Fibroblast of peridontal ligament (primary cell): ENCODE measurements around the gene BCL2L2.

ENCODE experiments used
- DNase-seq: peaks from one replicate; pipeline ENCODE4 v3.0.0-alpha.2; 2010; ENCODE audit errors: extremely low read depth

The BCL2L2 gene

DNA sequence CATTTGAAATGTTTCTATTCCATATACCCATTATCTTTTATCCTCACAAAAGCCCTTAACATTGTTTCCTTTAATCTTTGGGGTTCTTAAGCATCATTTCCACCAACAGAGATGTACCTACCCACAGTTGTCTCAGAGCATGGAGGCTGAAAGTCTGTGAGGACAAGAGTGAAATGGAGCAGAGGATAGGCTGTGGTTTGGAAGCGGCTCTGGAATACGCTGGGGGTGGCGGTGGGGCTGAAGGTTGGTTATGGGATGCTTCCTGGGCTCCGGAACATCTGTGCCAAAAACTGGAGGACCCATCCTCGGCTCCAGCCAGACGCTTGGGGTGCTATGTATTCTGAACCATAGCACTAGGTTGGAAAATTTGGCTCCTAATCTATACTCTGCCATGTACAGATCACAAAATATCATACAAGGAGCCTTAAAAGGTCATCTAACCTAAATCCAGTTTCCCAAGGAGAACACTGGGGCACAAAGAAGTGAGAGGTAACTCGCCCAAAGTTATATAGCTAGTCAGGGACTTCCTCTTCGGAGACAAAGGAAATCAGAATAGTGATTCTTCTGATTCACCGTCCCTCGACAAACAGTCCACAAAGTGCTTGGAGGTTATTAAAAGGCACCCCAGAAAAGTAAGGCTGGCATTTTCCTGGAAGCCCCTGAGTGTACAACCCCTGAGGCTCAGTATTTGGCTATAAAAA, 6.5 kb upstream of the BCL2L2 start:
- no peak for DNase-seq

DNA sequence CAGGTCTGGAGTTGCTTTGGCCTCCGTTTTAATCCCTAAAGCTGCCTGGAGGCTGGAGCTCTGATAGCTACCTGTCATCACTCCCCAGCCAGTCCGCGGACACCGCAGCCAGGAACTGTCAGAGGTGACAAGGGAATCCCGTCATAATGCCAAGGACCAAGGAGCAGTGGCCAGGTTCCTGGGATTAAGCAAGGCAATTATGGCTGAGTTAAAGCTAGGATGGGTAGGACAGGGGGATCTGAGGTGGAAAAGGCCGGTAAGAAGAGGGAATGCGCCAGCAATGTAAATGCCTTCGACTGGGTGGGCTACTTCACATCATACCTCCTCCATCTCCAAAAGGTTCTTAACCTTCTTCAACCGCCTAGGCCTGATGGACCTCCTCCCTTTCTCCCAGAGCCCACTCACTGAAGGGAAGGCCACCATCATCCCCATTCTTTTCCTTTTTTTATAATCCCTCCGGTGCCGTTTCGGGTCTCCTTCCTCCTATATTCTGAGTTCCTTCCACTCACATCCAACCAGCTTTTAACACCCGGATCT, 5.9 kb upstream of the BCL2L2 start:
- DNase-seq, result no peak

DNA sequence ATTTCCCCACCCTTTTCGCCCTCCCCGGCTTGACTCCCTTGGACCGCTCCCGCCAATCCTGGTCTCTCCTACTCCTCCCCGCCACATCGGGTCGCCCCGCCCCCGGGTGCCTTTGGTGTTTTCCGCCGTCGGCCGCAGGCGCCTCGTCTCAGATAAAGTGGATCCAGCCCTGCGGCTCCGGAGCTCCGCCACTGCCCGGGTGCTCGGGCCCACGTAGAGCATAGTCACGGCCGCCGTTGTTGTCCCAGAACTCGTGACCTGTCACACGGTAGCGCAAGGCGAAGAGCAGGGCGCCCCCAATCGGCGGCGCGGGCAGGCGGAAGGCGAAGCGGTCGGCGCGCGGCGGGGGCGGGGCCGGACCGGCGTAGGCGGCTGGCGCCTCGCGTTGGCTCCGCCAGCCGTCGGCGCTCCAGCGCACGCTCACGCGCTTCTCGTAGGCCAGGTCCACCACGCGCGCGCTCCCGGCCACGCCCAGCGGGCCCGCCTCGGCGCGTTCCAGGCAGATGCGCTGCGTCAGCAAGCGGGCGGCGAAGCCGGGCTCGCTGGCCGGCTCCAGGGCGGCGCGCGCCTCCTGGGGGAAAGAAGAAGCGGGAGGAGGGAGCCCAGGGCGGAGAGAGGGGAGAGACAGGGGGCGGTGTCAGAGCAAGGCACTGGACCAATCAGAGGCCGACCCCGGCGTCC, 5.2 kb upstream of the BCL2L2 start:
- peak; percentile 97 for DNase-seq

DNA sequence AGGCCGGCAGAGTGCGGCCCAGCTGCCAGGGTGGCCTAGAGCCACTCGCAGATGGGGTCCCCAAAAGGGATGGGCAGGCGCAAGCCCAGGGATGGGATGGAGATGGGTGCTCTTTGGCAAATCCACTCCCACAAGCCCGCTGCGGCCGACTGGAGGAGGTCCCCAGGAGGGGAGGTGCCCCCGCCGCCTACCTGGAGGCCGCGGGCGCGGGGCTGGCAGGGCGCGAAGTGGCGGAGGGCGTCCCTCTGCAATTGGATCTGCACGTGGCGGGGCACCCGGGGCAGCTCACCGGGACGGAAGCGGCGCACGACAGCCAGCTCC, 4.7 kb upstream of the BCL2L2 start:
- DNase-seq, result no peak

DNA sequence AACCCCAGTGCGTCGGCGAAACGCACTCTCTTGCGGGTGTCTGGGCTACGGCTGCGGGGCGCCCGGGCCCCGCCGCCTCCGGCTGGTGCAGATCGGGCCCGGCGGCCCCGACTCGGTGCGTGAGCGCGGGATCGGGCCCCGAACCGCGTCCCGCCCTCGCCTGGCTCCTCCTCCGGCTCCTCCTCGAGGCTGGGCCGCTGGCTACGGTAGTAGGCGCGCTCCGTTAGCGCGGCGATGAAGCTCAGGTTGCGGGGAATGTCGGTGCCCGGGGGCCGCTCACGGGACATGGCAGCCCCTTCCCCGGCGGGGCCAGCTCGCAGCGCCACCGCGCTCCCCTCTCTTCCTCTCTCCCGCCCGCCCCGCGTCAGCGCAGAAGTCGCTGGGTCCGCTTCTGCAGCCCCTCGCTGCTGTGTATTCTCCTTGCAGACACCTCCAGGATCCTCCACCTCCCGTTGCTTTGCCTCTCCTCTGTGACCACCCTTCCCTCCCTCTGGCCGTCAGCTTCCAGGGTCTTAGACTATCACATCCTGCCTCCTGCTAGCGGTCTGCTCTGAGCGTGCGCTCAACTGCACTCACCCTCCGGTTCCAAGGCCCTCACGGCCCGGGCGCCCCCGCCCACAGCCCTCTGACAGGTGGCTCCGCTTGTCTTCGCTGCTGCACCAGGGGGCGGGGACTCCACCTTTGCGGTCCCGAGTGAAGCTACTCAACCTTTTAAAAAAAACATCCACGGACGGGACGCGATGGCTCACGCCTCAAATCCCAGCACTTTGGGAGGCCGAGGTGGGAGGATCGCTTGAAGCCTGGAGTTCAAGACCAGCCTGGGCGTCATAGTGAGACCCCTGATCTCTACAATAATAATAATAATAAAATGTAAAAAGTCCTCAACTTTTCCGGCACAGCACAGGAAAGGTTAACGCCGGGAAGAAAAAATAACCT, 4.1 kb upstream of the BCL2L2 start, which contains the start of gene PPP1R3E:
Gene PPP1R3E, minus strand, starts transcription at position 570 of the 936 bp plus-strand sequence. Its CDS starts 283 bp downstream, at position 287.
- no peak for DNase-seq

DNA sequence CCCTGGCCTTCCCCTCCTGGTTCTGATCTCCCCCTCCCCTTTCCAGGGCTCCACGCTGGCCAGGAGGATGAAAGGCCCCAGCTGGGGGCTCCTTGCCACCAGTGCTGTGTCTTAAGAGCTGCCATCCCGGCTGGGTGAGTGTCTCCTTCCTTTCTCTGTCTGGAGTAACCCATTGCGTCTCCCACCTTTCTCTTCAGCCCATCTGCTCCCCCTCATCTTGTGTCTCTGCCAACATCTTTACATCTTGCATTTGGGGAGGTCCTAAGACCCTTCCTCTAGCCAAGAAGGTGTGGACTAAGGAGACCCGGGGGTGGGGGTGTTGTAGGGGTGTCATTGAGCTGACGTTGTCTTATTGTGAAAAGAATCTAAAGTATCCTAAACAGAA, 505 bp downstream of the BCL2L2 start:
- no peak for DNase-seq

DNA sequence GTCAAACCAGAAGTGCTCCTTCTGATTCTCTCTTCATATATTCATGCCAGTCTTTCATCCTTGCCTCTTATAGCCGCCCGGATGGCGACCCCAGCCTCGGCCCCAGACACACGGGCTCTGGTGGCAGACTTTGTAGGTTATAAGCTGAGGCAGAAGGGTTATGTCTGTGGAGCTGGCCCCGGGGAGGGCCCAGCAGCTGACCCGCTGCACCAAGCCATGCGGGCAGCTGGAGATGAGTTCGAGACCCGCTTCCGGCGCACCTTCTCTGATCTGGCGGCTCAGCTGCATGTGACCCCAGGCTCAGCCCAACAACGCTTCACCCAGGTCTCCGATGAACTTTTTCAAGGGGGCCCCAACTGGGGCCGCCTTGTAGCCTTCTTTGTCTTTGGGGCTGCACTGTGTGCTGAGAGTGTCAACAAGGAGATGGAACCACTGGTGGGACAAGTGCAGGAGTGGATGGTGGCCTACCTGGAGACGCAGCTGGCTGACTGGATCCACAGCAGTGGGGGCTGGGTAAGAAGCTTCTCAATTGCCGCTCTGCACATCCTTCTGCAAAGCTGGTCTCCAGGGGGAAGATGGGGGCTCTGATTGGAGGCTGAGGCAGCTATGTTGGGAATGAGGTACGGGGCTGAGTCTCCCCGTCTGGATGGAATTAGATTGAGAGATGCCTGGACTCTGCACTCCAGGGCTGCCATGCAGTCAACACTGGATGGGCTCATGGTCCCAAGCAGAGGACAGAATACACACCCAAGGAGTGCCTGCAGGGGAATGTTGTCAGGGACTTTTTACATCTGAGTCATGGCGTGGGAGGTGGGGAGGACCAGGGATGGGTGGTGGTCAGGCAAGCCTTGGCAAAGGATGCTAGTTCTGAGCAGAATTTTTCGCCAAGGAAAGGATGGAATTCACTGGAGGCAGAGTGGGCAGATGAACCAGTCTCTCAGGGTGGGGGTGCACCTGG, 1.3 kb downstream of the BCL2L2 start:
- no peak for DNase-seq

DNA sequence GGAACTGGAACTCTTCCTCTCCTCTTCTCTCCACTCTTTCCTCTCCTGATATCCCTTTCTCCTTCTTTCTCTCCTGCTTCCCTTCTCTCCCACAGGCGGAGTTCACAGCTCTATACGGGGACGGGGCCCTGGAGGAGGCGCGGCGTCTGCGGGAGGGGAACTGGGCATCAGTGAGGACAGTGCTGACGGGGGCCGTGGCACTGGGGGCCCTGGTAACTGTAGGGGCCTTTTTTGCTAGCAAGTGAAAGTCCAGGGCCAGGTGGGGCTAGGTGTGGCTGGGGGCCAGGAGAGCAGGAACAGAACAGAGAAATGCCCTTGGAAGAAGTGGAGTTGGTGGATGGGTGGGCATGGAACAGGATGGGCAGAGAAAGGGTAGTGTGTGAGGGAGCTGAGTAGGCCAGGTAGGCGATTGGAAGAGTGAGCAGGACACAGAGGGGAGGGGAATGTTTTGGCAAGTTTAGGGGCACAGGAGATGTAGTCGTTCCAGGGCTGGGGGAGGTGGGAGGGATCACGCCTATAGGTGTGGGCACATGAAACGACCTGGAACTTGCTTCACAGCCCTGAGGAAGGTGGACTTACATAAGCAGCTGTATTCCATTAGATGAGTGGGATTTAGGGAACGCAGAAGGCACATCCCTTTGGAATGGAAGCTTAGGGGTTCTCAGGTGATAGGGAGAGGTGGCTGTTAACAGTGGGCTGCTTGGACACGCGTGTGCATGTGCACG, 2.2 kb downstream of the BCL2L2 start:
- DNase-seq, result no peak

DNA sequence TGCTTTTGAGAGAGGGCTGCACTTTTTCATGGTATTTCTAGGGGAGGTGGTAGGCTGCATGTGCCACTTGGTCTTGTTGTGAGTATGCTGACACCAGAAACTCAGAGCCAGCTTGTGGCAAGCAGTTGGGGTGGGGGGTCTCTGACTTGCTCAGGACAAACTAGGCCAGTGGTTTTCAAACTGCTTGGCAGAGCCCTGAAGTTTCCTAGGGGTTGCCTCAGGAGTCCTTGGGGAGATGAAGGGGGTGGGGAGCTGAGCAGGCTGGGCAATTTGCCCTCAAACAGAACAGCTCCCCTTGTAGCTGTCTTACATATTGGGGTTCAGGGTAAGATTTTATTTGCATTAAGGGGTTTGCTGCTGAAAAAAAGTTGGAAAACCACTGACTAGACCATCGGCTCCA, 3.9 kb downstream of the BCL2L2 start:
- no peak for DNase-seq

DNA sequence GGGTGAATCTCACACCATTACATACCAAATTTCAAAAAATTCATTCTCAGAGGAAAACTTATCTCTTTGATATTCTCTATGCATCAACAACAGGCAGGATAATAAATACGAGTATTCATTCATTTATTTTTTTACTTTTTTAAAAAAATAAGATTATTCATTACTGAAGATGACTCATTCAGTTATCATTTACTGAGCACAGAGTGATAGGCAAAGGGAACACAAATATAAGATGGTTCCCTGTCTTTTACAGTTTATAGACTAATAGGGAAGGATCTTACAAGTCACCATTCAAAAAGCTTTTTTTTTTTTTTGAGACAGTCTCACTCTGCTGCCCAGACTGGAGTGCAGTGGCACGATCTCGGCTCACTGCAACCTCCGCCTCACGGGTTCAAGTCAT, 9.7 kb downstream of the BCL2L2 start:
- DNase-seq, result no peak

DNA sequence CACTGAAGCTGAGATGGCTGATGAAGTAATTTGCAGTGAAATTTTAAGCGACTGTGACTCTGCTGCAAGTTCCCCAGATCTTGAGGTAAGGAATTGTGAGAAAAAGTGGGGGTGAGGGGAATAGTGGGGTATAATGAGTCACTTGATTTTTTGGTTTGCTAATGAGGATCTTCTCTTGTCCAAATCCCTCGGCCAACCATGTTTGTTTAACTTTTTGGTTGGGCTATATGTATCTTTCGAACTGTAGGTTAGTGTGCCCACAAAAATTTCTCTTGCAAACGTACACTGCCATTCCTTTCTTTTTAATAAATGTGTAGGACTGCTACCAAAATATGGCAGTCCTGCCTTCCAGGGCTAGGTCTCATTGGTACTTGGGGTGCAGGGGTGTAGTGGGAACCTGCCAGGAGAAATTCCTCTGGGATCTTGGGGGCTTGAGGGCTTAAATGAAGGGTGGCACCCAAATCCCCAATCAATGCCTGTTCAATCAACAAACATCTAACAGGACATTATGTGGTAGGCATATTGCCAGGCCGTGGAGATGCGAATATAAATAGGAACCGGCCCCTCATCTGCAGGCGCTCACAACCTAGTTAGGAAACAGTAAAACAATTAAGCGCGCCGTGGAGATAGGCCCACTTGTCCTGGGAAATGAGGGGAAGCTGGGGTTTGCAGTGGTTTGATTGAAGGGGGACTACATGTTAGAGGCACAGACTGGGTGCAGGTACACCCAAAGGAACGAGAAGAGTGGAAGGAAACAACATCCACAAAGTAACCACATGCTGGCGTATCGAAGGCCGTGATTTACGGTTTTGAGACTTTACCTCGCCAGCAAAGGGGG, 13.3 kb downstream of the BCL2L2 start:
- DNase-seq, result no peak

DNA sequence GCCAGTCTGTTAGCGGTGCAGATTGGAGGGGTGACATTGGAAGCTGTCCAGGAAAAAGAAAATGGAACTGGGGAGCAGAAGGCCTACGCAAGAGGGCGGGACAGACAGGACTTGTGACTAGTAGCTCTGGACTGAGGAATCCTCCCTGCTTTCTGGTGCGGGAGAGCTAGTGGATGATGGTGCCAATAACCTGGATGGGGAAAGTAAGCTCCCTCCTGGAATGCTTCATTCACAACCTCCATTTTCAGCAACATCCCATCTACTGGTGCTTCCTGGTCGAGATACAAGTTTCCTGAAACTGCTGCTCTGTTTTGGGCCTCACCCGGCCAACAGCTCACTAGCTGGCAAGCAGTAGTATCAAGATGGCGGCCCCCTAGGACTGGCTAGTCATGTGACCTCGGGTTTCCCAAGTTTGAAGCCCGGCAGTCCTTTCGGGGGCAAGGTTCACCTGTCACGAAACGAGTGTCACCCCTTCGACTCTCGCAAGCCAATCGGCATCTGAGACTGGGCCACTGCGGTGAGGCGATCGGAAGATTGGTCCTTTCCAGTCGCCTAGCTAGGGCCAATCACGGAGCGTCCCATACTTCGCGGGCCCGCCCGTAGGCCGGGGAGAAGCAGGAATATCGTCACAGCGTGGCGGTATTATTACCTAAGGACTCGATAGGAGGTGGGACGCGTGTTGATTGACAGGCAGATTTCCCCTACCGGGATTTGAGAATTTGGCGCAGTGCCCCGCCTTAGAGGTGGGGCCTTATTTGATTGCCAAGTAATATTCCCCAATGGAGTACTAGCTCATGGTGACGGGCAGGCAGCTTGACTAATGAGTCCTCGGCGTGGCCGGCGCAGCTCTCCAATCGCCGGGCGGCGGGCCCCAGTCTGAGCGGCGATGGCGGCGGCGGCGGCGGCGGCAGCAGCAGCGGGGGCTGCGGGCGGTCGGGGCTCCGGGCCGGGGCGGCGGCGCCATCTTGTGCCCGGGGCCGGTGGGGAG, 14.2 kb downstream of the BCL2L2 start, which contains the start of gene PABPN1:
Gene PABPN1, plus strand, starts transcription at position 874 of the 988 bp plus-strand sequence. Its CDS starts 13 bp downstream, at position 887.
- peak; percentile 100 for DNase-seq

DNA sequence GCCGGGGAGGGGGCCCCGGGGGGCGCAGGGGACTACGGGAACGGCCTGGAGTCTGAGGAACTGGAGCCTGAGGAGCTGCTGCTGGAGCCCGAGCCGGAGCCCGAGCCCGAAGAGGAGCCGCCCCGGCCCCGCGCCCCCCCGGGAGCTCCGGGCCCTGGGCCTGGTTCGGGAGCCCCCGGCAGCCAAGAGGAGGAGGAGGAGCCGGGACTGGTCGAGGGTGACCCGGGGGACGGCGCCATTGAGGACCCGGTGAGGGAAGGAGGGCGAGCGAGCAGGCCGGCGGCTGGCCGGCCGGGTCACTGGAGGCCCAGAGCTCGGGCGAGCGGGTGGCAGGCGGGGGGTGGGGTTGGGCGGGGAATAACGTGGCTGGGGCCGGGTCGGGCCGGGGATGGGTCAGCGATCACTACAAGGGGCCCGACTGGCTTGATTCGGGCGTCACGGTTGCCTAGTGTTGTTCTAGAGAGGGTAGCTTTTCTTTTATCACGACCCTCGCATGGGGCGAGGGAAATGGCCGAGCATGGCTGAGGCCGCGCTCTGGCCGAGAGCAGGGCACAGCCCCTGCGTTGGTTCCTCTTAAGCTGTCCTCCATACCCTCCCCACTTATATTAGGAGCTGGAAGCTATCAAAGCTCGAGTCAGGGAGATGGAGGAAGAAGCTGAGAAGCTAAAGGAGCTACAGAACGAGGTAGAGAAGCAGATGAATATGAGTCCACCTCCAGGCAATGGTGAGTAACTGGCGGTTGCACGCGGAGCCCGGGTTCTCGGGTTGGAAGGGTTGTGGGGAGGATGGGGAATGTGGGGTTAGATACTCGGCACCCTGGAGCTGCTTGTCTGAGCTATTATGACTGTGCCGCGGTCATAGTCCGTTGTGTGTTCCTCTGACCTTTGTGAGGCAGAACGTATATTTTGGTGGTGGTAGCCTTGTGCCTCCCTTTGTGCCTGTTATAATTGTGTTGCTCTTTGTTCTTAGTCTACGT, 15.2 kb downstream of the BCL2L2 start:
- DNase-seq, result peak; percentile 46

DNA sequence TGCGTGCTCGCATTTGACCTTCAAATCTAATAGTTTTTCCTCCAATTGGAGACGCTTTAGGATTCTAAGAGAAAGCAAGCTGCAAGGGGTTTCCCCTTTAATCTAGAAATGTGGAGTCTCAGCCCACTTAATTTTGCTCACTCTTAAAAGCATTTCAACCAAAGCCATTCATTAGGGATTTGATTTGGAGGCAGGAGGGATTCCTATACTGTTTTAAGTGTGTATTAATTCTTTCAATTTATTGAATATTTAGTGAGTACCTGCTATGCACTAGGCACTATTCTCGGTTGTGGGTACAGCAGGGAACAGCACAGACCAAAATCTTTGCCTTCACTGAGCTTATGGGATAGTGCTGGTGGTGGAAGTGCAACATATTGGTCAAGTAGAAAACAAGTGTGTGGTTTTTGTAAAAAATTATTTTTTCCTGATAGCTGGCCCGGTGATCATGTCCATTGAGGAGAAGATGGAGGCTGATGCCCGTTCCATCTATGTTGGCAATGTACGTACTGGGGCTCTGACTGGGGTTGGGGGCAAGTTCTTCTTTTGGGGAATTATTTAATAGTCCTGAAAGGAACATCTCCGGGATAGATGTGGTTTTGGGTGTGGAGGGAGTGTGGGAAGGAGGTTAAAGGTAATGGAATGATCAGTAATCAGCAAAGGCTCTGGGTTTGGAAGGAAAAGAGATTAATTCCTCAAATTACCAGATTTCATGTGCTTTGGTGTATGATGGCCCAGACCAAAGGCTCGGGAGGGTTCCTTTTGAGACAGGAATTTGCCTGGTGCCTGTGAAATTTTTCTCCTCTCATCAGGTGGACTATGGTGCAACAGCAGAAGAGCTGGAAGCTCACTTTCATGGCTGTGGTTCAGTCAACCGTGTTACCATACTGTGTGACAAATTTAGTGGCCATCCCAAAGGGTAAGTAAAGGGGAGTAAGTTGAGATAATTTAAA, 16.2 kb downstream of the BCL2L2 start:
- DNase-seq, result no peak

DNA sequence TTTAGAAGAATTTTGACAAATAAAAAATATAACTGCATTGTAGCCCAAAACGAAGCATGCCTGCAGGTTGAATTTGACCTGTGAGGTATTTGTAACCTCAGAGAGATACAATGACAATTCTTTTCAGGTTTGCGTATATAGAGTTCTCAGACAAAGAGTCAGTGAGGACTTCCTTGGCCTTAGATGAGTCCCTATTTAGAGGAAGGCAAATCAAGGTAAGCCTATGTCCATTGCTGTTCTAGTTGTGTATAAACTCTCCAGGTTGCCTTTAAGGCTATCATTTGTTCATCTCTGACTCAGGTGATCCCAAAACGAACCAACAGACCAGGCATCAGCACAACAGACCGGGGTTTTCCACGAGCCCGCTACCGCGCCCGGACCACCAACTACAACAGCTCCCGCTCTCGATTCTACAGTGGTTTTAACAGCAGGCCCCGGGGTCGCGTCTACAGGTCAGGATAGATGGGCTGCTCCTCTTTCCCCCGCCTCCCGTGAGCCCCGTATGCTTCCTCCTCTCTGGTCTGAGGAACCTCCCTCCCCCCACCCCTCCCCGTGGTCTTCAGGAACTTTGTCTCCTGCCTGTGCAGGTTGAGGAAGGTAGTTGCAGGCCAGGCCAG, 17.3 kb downstream of the BCL2L2 start:
- DNase-seq, result no peak
